Measurements from ENCODE around the gene DDI1. TPM values are rescaled to one million over a fixed set of nuclear protein-coding genes. Genes with fewer than 3 reads are reported as not detected.
A peak's percentile ranks its signal among the peaks of the same experiment; 100 is the strongest.

Gene DDI1
- total and polyA plus RNA-seq, 2 of the 4 experiments (the other 2 are of a cell fraction): not detected

DNA sequence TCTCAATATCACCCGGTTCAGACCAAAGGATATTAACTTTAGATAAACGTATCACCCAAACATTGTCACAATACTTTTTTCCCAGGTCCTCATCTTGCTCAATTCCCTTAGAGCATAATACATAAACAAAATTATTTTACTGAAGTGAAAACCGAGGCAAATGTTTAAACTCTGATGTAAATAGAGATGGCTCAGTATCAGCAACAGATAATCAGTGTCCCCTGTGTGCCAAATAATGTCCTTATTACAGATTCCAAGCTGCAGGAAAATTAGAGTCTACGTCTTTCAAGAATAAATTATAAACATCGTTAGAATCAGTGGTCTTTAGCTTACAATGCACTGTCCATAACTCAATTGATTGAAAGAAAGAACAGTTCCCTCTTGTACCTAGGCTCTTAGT, 50.2 kb downstream of the DDI1 start:
- Histone ChIP-seq H2BK15ac (ENCODE audit: low read depth, low read length) (no peak overlapping the region), H2AFZ (replicated peaks; ENCODE audit: low read length, poor library complexity) (no peak overlapping the region), H3K4me2 (ENCODE audit: low read depth, low read length) (peak overlapping the region; percentile 2; the same call in 1 of the 2 replicates), H2AK5ac (ENCODE audit: low read depth, low read length) (no peak overlapping the region), H3K18ac (ENCODE audit: low read depth, low read length) (no peak overlapping the region), H3K23ac (ENCODE audit: low read depth, low read length) (no peak overlapping the region), H3K36me3 (ENCODE audit: control insufficient read depth, insufficient read depth, low read length) (no peaks in the 10 kb centered on the region), H4K5ac (ENCODE audit: low read depth, low read length) (no peak overlapping the region), H2BK20ac (ENCODE audit: low read depth, low read length) (no peak overlapping the region), H3K4ac (ENCODE audit: low read depth, low read length) (no peak overlapping the region), H3K9me3 (ENCODE audit: control insufficient read depth, insufficient read depth, low read length) (no peaks in the 10 kb centered on the region), H3K79me1 (ENCODE audit: low read depth in 1 of 2, low read length in 2 of 2) (no peaks in the 10 kb centered on the region), H3K9me1 (ENCODE audit: insufficient read depth, low read length) (no peaks in the 10 kb centered on the region), H4K20me1 (ENCODE audit: insufficient read depth, low read length) (no peaks in the 10 kb centered on the region), H3K4me3 (ENCODE audit: insufficient read depth, low read depth, low read length) (no peak overlapping the region), H2BK5ac (ENCODE audit: low read depth, low read length, poor library complexity, severe bottlenecking) (no peak overlapping the region), H4K8ac (ENCODE audit: low read depth in 2 of 2, low read length in 2 of 2) (no peak overlapping the region), H2AK9ac (replicated peaks; ENCODE audit: low read depth, low read length, poor library complexity) (no peak overlapping the region), H3K27ac (ENCODE audit: insufficient read depth, low read length) (peak overlapping the region; percentile 59; the same call in 1 of the 2 replicates), H3K4me1 (ENCODE audit: control insufficient read depth, insufficient read depth, low read length) (peaks cover 5% of the 10 kb centered on the region), H3K14ac (replicated peaks; ENCODE audit: low read depth, low read length) (no peak overlapping the region), H4K91ac (ENCODE audit: insufficient read depth, low read depth, low read length) (no peak overlapping the region), H3K56ac (ENCODE audit: extremely low read depth, insufficient read depth, low read length) (no peak overlapping the region), H2BK120ac (ENCODE audit: low read depth, low read length) (no peak overlapping the region), H3K9ac (ENCODE audit: low read depth, low read length) (no peak overlapping the region), H3K27me3 (ENCODE audit: control insufficient read depth, insufficient read depth, low read length) (no peaks in the 10 kb centered on the region)
- ATAC-seq (ENCODE audit: low read depth): peak; percentile 49; the same call in 1 of the 2 replicates
- dilution Hi-C loops (cut with HindIII; ENCODE audit: low sequenced_read_pairs, unreplicated experiment) (no loop called here), in situ Hi-C loops (cut with MboI; ENCODE audit: low sequenced_read_pairs) (no loop called here), intact Hi-C loops (cut with micrococcal nuclease) (no loop called here)
- BruUV-seq (replicated peaks): no TSS peak
- TF ChIP-seq SMC3 (IDR thresholded peaks at IDR 0.05; ENCODE audit: low read depth, low read length) (no peak), RAD21 (IDR thresholded peaks at IDR 0.05; ENCODE audit: low read length) (no peak), MAZ (IDR thresholded peaks at IDR 0.05; ENCODE audit: borderline replicate concordance, low read depth, low read length) (no peak), BHLHE40 (IDR thresholded peaks at IDR 0.05; ENCODE audit: low read depth, low read length) (no peak), POLR2A (IDR thresholded peaks at IDR 0.05; ENCODE audit: low read depth, low read length) (no peak), CHD1 (IDR thresholded peaks at IDR 0.05; ENCODE audit: low read depth, low read length) (no peak), NFE2L2 (IDR thresholded peaks at IDR 0.05; ENCODE audit: low read depth, low read length) (no peak), FOS (IDR thresholded peaks at IDR 0.05; ENCODE audit: low read depth, low read length) (no peak), RFX5 (IDR thresholded peaks at IDR 0.05; ENCODE audit: low read depth, low read length) (no peak), RCOR1 (IDR thresholded peaks at IDR 0.05; ENCODE audit: insufficient replicate concordance, low read length) (no peak), MXI1 (IDR thresholded peaks at IDR 0.05; ENCODE audit: borderline replicate concordance, low read depth, low read length) (no peak), MAFK (IDR thresholded peaks at IDR 0.05; ENCODE audit: low read depth, low read length) (no peak), CEBPB (IDR thresholded peaks at IDR 0.05; ENCODE audit: low read depth, low read length) (no peak)
- TF ChIP-seq, protein P1, sequence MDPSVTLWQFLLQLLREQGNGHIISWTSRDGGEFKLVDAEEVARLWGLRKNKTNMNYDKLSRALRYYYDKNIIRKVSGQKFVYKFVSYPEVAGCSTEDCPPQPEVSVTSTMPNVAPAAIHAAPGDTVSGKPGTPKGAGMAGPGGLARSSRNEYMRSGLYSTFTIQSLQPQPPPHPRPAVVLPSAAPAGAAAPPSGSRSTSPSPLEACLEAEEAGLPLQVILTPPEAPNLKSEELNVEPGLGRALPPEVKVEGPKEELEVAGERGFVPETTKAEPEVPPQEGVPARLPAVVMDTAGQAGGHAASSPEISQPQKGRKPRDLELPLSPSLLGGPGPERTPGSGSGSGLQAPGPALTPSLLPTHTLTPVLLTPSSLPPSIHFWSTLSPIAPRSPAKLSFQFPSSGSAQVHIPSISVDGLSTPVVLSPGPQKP (IDR thresholded peaks at IDR 0.05; ENCODE audit: borderline replicate concordance, low read depth, low read length): no peak
- TF ChIP-seq, protein P2, sequence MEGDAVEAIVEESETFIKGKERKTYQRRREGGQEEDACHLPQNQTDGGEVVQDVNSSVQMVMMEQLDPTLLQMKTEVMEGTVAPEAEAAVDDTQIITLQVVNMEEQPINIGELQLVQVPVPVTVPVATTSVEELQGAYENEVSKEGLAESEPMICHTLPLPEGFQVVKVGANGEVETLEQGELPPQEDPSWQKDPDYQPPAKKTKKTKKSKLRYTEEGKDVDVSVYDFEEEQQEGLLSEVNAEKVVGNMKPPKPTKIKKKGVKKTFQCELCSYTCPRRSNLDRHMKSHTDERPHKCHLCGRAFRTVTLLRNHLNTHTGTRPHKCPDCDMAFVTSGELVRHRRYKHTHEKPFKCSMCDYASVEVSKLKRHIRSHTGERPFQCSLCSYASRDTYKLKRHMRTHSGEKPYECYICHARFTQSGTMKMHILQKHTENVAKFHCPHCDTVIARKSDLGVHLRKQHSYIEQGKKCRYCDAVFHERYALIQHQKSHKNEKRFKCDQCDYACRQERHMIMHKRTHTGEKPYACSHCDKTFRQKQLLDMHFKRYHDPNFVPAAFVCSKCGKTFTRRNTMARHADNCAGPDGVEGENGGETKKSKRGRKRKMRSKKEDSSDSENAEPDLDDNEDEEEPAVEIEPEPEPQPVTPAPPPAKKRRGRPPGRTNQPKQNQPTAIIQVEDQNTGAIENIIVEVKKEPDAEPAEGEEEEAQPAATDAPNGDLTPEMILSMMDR (conservative IDR thresholded peaks at IDR 0.05; ENCODE audit: low read depth, low read length): no peak
- TF ChIP-seq, protein P3, sequence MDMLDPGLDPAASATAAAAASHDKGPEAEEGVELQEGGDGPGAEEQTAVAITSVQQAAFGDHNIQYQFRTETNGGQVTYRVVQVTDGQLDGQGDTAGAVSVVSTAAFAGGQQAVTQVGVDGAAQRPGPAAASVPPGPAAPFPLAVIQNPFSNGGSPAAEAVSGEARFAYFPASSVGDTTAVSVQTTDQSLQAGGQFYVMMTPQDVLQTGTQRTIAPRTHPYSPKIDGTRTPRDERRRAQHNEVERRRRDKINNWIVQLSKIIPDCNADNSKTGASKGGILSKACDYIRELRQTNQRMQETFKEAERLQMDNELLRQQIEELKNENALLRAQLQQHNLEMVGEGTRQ (IDR thresholded peaks at IDR 0.05; ENCODE audit: low read depth, low read length): no peak
- WGBS, 2 experiments (ENCODE audit: extremely low coverage in 2 of 2, insufficient read length in 1 of 2): no CpG with 5 or more reads among the region's 5 CpGs
- ChIA-PET POLR2A (ENCODE audit: unreplicated experiment) (no interaction called here), CTCF (interaction anchor here (0.6 to 1.2 kb wide), 5 partner anchors 15 to 659 kb away, joined by 3 to 7 read pairs (median 5); no protein-coding TSS in a partner anchor)
- DNase-seq: peak; percentile 5

All from IMR-90 (cell line).